Hematopoietic multipotent progenitor cell treated with erythropoietin and hydrocortisone succinate and interleukin-3 and kit ligand, for 6 days (in vitro differentiated cells): ENCODE data around the gene HSD17B8.
A peak's percentile ranks its signal among the peaks of the same experiment; 100 is the strongest.

Source experiments
- DNase-seq: peaks from one replicate; pipeline ENCODE4 v3.0.0-alpha.2; 2015

Gene HSD17B8

DNA sequence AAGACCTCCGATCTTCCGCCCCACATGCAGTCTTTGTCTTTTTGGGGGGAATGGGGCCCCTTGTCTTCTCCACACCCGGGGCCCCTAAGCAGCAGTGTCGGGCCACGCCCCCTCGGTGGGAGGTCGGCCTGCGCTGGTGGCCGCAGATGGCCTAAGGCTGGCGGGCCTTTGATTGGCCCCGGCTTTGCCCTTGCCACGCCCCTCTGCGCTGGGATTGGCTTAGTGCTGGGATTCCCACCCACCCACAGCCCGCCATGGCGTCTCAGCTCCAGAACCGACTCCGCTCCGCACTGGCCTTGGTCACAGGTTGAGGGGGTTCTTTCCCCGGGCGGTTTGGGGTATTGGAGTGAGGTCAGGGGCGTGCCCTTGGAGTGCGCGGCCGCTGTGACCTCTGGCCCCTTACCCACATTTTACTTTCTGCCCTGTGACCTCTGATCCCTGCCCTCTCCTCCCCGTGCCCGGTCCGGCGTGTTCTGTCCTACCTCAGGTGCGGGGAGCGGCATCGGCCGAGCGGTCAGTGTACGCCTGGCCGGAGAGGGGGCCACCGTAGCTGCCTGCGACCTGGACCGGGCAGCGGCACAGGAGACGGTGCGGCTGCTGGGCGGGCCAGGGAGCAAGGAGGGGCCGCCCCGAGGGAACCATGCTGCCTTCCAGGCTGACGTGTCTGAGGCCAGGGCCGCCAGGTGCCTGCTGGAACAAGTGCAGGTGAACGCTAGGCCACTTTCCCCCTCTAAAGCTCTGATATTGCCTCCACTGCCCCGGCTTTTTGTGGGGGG, at the start of gene HSD17B8:
Gene HSD17B8, plus strand, starts transcription at position 241 of the 776 bp plus-strand sequence. Its CDS starts 14 bp downstream, at position 255.
- peak; percentile 98 for DNase-seq

DNA sequence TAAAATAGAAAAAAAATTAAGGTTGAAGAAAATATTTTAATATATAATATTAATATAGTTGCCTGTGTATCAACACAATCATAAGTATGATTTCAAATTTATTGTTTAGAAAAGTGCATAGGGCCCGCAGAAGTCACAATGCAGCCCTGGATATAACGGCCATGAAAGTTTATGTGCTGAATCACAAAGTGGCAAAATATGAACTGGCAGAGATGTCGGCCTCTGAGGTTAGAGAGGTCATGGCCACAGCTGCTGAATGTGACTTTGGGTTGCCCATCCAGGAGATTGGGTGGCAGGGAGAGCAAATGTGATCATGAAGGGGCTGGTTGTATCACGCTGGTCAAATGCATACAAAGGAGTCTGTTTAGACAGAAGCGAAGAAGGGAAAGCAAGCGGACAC, 47.9 kb upstream of the HSD17B8 start:
- DNase-seq = no peak

DNA sequence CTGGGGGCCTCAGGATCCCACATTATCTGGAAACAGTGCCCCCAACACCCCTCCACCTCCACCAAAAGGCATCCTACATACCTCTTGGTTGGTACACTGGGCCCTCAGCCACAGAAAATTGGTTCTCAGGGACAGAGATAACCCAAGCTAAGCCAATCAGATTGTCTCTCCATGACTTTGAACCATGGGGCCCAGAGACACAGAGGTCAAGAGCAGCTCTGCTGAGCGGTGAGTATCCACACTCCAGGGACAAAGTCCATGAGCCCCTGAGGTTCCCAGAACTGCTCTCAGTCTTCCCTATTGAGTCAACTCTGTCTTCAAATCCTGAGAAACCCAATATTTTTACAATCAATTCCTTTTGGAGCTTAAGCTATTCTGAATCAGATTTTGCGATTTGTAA, 47.5 kb upstream of the HSD17B8 start:
- no peak for DNase-seq

DNA sequence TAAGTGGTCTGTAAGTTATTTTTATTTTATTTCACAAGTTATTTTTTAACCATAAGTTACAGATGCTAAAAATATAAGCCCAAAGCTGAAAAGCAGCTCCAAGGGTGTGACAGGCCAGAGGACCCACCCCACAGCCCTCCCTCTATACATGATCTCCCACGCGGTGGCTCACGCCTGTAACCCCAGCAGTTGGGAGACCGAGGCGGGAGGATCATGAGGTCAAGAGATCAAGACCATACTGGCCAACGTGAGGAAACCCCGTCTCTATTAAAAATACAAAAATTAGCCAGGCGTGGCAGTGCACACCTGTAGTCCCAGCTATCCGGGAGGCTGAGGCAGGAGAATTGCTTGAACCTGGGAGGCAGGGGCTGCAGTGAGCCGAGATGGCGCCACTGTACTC, 44.4 kb upstream of the HSD17B8 start:
- no peak for DNase-seq

DNA sequence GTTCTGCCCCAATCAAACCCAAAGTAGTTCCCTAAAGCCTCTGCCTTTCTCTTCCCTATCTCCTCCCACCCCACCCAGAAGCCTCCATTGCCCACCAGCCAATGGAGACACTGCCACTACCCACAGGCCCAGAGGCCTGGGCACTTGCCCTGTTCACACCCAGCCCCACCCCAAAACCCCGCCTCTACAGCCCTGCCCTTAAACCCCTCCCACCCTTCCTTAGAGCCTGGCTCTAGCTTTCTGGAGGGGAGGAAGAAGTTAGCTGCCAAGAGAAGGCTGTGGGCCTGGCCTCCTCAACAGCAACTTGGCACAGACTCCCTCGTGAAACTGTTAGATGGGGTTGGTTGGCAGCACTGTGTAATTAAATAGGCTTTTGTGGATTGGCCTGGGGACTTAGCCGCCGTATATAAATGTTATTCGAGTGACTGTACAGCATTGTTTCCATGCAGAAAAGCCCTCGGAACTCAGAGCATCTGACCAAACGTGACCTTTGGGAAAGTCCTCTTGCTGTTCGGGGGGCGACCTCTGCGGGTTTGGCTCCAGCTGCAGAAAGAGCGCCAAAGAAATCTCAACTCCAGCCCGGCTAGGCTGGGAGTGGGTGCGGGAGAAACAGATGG, 43.6 kb upstream of the HSD17B8 start:
- peak; percentile 95 for DNase-seq

DNA sequence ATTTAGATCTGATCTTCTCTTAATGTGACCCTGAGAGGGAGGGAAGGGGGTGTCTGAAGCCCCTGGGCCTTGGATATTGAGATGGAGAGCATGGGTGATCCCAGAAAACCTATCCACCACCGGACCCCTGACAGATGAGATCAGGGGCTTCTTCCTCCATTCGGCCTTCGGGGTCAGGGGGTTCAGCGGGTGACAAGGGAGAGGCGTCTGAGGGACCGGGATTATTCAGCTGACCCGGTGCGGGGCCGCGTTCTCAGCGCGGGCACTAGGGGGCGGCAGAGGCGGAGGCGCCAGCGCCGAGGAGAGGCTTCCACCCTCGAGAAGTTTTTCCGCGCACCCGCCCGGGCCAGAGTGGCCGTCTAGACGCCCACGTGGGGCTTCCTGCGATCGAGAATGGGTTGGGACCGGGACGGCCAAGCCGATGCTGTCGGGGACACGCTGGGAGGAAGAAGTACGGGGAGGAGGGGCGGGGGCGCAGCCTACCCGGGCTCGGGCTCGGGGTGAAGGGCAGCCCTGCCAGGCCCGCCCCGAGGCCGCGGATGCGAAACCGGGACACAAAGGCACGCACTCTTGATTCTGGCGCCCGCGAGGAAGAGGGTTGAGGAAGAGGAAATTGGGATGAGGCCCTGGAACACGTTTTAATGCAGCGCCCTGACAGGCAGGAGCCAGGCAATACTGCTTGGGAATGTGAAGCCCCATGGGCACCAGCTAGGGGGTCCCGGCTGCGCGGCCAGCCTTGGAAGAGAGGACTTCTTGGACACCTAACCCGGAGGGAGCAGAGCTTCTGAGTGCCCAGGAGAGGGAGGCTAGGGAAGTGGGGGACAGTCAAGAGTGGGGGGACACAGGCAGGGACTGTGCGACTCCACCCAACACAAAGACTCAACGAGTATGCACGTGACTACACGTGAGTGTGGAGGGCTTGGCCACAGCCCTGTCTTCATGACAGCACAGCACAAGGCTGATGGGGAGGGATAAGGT, 42.8 kb upstream of the HSD17B8 start:
- DNase-seq = peak; percentile 86

DNA sequence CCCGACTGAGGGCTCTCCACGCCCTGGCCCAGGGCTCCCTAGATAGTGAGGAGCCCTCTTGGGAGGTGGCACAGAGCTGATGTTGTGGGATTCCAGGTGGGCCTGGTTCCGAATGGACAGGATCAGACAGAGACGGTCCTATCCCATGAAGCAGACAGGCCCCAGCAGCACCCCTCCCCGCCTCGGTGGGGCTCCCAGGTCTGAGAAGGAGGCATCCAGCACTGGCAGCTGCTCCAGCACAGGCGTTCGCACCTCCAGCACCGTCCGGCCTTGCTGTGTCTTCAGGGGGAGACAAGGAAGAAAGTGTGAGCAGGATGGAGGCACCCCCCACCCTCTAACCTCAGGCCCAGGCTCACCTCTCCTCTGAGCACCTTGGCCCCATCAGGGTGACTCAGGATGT, 40.9 kb upstream of the HSD17B8 start:
- no peak for DNase-seq

DNA sequence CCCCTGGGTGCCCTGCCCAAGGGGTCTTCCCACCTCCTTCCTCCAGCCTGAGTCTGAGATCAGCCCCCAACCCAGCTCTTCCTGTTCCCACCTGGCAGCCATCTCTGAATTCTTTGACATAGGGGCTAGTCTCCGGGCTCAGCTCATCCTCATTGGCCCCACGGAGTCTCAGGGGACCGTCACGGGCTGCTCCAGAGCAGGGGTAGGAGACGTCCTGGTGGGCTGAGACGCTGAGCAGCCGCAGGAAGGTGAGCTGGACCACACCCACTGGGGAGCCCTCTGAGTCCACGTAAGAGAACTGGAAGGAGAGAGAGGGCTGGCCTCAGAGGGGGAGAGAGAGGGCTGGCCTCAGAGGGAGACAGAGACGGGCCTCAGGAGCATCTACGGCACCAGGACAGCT, 40.3 kb upstream of the HSD17B8 start:
- DNase-seq = no peak

DNA sequence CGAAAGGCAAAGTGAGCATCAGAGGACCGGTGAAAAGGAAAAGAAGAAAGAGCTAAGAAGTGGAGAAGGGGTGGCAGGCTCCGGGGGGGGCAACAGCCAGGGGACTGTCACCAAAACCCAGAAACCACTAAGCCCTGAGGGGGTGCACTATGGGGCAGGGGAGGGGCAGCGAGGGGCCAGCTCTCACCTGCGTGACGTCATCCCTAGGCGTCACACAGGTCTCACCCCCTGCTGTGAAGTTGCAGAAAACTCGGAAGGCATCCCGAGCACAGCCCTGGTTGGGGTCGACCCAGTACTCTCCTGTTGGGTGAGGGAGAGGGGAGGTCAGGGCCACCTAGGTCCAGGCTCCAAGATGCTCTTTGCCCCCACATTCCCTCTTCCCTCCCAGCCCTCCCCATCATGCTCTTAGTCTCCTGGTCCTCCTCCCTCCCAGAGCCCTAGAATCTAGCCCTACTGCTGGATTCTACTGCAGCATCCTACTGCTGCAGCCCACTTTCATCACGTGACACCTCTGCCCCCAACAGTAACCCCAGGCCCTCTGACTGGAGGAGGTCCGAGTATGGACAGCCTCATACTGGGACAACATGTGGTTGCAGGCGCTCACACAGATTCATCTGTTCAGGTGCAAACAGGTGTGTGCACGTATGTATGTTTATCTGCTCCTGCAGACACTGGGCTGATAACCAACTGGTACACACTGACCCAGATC, 39.6 kb upstream of the HSD17B8 start:
- no peak for DNase-seq

DNA sequence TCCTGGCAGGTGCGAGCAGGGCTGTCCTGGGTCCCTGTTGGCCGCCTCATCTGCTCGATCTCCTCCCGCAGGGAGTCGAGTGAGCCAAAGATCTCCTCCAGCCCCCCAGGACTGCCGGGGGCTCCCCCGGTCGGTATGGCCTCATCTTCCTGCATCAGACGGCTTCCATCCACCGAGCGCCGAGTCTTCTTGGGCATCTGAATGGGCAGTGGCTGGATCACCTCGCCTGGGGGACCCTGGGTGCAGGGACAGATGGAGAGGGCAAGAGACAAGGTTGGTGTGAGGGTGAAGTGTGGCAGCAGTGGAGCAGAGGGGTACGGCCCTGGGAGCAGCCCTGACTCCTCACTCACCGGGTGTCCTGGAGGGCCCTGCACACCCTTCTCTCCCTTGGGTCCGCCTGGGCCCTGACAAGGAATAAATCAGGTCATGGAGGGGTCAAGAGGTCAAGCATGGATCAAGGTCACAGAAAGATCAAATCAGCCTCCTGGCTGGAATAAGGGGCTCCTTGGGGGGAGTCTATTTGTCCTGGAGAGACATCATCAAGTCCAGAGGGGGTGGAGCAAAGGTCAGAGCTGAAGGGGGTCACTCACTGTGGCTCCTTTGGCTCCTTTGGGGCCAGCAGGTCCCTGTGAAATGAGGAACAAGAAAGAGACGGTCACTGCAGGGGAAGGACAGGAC, 38.7 kb upstream of the HSD17B8 start:
- DNase-seq = no peak

DNA sequence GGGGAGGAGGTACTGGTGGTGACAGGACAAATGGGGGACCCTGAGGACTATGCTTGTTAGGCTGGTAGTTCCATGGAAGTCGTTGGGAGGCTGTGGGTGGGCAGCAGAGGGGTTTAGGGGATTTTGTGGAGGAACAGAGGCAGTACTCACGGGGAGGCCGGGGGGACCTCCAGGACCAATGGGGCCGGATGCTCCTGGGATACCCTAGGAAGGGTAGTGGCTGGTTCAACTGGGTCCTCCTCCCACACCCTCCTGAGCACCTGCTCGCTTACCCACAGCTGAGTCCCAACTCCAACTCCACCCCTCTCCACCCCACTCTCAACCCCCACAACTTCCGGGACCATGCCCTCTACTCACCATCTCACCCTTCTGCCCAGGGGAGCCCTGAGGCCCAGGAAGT, 38.1 kb upstream of the HSD17B8 start:
- DNase-seq = no peak

DNA sequence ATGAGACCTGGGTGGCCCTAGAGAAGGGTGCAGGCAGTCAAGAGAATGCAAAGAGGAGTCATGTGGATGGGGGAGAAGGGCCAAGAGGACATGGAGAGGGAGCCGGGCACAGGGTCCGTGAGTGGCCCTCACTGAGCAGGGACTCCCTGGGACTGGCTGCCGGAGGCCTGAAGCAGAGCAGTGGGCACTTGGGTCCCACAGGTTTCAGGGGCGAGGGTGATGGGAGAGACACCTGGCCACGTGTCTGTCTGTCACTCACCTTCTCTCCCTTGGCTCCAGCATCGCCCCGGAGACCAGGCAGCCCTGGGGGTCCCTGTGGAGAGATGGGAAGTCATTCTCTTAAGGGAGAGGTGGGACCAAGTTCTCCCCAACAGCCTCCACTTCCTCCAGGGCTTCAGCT, 37.6 kb upstream of the HSD17B8 start:
- no peak for DNase-seq

DNA sequence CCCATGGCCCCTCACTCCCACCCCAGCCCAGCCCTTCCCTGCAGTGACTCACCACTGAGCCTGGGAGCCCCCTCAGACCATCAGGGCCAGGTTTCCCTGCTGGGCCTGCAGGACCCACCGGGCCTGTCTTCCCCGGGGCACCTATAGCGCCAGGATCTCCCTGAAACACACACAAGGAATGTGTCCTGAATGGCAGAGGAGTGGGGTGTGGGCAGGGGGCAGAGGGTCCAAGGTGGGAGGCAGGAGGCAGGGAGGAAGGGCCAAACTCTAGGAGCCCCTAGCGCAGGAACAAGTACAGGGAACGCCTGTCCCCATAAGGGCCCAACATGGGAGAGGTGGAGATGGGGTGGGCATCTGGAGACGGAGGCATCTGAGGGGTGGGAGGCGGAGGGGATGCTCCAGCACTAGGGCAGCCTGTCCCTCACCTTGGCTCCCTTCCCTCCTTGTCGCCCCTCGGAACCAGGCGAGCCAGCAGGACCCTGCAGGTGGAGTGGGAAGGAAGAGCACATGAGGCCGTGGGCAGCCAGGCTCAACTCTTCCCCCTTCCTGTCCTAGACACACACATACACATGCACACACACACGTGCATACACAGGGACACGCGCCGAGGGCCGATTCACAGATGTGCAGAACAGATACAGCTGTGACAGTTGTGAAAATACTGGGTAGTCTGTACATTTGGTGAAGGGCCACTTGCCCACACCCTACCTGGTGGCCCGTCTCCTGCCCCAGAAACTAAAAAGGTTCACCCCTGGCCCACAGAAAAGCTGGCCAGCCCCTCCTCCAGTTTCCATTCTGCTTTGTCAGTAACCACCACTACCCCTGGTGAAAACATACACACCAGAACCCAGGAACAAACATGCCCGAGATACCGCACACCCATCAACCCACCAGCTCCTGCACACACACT, 36.8 kb upstream of the HSD17B8 start:
- no peak for DNase-seq

DNA sequence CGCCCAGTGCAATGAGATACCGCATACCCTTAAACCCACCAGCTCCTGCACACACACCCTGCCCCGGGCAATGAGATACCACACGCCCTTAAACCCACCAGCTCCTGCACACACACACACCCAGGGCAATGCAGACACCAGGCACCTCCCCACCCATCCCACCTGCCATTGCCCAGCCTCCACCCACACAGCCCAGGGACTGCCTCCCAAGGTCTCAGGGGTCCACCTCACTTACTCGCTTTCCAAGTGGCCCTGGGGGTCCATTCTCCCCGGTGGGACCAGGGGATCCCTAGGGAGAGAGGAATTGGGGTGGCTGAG, 36.2 kb upstream of the HSD17B8 start:
- DNase-seq = no peak

DNA sequence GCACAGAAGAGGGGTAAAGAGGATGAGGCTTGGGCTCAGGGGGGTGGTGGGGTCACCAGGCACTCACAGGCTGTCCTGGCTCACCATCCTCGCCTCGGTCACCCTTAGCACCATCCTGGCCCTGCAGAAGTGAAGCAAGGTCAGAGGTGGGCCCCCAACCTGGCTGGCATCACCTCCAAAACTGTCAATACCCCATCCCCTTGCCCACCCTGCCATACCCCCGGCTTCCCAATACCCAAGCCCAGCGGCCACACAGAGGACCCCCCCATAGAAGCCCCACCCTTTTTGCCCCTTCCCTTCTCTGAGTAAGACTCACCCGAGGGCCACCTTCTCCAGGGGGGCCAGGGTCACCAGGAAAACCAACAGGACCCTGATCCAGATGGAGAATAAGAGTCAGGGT, 35.8 kb upstream of the HSD17B8 start:
- DNase-seq = no peak

DNA sequence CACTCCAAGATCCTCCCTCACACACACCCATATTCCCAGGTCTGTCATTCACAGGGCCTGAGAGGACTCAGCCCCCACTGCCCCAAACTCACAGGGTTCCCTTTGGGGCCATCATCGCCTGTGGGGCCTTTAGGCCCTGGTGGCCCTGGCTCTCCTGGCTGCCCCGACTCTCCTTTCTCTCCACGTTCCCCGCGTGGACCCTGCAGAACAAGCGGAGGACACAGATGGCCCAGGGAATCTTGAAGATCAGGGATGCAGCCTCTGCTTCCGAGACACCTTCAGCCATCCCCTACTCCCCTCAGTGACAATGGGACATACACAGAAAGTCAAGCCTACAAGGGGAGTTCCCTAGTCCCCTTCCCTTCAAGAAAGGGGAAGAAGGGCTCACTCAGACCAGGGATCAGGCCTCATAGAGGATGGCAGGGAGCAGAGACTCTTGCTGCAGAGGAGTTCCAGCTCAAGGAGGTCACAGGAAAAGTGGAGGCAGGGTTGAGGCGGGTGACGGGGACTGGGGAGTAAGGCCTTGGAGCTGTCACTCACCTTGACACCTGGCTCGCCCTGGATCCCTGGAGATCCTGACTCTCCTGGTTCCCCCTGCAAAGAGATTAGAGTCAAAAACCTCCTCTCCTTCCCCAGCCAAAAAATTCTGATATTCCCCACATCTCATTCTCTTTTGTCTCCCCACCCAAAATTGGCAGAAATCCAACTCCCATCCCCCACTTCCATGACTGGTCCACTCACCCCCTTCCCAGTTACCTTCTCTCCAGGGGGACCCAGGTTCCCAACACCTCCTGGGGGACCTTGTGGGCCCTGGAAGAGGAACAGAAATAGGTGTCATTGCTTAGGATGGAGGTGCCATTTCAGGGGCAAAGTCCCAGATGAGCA, 34.9 kb upstream of the HSD17B8 start:
- DNase-seq = no peak

DNA sequence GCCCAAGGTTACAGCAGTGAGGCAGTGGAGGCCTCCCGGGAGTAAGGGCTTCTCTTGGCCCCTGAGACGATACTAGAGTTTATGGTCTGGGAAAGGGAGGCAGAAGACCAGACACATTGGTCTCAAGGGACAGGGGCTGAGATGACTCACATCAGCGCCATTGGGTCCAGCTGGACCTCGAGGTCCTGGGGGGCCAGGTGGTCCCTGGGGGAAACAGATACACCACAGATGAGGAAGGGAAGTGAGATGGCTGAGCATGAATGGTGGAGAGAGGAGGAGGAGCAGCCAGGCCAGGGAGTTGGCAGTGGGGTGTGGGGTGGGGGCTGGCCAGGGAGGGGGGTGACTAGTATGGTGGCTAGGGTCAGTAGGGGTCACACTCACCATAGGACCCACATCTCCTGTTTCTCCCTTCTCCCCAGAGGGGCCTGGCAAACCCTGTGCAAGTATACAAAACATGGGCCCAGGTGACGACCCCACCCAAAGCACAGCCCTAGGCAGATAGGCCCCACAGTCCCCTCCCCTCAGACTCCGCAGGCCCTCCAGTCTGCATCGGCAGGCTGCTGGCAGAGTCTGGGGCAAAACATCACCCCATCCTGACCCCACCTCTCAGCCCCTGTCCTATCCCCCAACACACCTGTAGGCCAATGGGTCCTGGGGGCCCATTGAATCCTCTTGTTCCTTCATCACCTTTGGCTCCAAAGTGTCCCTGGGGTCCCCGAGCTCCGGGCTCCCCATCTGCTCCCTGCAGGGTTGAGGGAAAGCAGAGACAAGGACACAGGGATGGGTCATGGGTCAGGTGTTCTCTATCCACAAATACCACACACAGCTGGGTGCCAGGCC, 34.1 kb upstream of the HSD17B8 start:
- DNase-seq = no peak

DNA sequence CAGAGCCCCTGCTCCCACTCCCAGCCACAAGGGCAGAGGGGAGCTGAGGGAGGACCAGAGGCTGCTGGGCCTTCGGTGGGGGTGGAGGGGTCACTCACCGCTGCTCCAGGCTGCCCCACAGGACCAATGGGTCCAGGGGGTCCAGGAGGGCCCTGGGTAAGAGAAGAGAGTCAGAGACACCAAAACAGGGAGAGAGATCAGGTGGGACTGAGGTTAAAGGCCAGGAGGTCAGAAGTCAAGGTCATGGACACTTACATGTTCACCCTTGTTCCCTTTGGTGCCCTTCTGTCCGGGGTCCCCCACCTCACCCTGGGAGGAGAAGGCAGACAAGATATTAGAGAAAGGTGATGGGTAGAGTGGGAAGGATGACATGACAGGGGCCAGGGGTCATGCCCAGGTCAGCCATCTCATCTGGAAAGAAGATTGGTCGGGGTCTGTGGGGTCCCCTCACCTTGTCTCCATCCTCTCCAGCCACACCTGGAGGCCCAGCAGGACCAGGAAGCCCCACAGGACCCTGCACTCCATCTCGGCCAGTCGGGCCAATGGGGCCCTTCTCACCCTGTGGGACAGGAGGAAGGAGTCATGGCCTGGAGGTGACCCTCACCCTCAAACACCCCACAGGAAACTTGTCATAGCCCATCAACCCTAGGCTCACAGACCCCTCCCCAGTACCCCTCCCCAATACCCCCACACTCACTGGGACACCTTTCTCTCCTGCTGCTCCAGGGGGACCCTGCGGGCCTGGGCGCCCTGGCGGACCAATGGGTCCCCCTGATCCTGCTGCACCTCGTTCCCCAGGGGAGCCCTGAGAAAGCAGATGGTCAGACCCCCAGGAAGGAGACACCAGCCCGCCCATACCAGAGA, 33.2 kb upstream of the HSD17B8 start:
- no peak for DNase-seq
